Upper lobe of right lung (tissue), 1 donor: ENCODE results near the gene PRTFDC1. TPM values are rescaled to one million over a fixed set of nuclear protein-coding genes. Genes with fewer than 3 reads are reported as not detected.

Experiments used
- ATAC-seq: fragments of 200-7000 bp; cut with Tn5 transposase; one replicate; pipeline ENCODE4 v1.9.1; 2020; ENCODE audit warnings: mild to moderate bottlenecking, moderate library complexity
- DNase-seq: peaks from one replicate; pipeline ENCODE4 v3.0.0-alpha.2; 2020
- H3K27ac ChIP-seq: fragments of 200-600 bp; one replicate; pipeline ENCODE4 v1.8.0; 2022
- H3K27me3 ChIP-seq: fragments of 200-600 bp; one replicate; pipeline ENCODE4 v1.8.0; 2022; ENCODE audit warnings: mild to moderate bottlenecking
- H3K36me3 ChIP-seq: fragments of 200-600 bp; one replicate; pipeline ENCODE4 v1.8.0; 2022
- H3K4me1 ChIP-seq: fragments of 200-600 bp; one replicate; pipeline ENCODE4 v1.8.0; 2022
- H3K4me3 ChIP-seq: fragments of 200-600 bp; one replicate; pipeline ENCODE4 v1.8.0; 2022; ENCODE audit warnings: mild to moderate bottlenecking
- H3K9me3 ChIP-seq: fragments of 200-600 bp; one replicate; pipeline ENCODE4 v1.8.0; 2022
- intact Hi-C: fragments of 100-400 bp; cut with DNase I; formaldehyde crosslinking; loops from one replicate; pipeline ENCODE4 v1.11.0; 2022
- total RNA-seq: library from RNA; stranded (reverse); fragmentation: NEBNext Ultra II Directional; extraction: Animal tissue kit (Norgen Biotek cat#: 25700); gene quantifications from one replicate; pipeline ENCODE4 v1.2.1, GENCODE V29; 2021
- TF ChIP-seq, protein P1 (sequence below): fragments of 200-600 bp; IDR thresholded peaks from one replicate; pipeline ENCODE4 v1.8.0; 2022; ENCODE audit warnings: antibody characterized with exemption
- donor health status: DM: no; HTN: yes; CAD: no; lungs with severe emphysema.

Gene PRTFDC1
- total RNA-seq, 1 donor from 2014 or later: 2.7 TPM

GRCh38 chr10:24951201-24952142, 934 bp downstream of the PRTFDC1 start:
- H3K4me3 ChIP-seq: peak overlapping the region; percentile 66

GRCh38 chr10:24950439-24950838, 2.0 kb downstream of the PRTFDC1 start:
- Histone ChIP-seq H3K36me3 (no peaks in the 10 kb centered on the region), H3K27me3 (no peaks in the 10 kb centered on the region), H3K4me3 (no peak overlapping the region), H3K4me1 (peaks cover 8% of the 10 kb centered on the region), H3K9me3 (no peaks in the 10 kb centered on the region), H3K27ac (no peak overlapping the region)
- ATAC-seq (no peak), DNase-seq (no peak)
- TF ChIP-seq, protein P1, sequence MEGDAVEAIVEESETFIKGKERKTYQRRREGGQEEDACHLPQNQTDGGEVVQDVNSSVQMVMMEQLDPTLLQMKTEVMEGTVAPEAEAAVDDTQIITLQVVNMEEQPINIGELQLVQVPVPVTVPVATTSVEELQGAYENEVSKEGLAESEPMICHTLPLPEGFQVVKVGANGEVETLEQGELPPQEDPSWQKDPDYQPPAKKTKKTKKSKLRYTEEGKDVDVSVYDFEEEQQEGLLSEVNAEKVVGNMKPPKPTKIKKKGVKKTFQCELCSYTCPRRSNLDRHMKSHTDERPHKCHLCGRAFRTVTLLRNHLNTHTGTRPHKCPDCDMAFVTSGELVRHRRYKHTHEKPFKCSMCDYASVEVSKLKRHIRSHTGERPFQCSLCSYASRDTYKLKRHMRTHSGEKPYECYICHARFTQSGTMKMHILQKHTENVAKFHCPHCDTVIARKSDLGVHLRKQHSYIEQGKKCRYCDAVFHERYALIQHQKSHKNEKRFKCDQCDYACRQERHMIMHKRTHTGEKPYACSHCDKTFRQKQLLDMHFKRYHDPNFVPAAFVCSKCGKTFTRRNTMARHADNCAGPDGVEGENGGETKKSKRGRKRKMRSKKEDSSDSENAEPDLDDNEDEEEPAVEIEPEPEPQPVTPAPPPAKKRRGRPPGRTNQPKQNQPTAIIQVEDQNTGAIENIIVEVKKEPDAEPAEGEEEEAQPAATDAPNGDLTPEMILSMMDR: no peak
- intact Hi-C loops: no loop called here

More at GRCh38 chr10:24951201-24952142, 934 bp downstream of the PRTFDC1 start:
- no peaks in the 10 kb centered on the region for H3K9me3 ChIP-seq
- ATAC-seq: peak; percentile 24
- intact Hi-C loops: no loop called here
- no peak for DNase-seq
- H3K4me1 ChIP-seq: peaks cover 8% of the 10 kb centered on the region
- peak overlapping the region; percentile 77 for H3K27ac ChIP-seq
- no peaks in the 10 kb centered on the region for H3K36me3 ChIP-seq
- no peaks in the 10 kb centered on the region for H3K27me3 ChIP-seq
- TF ChIP-seq, protein P1: no peak

- peaks cover 8% of the 10 kb centered on the region for H3K4me1 ChIP-seq
- TF ChIP-seq, protein P1: no peak
- intact Hi-C loops: no loop called here
These were observed 2.8 kb downstream of the PRTFDC1 start for GRCh38 chr10:24949616-24950015.

GRCh38 chr10:24947304-24948097, 4.9 kb downstream of the PRTFDC1 start:
- no peaks in the 10 kb centered on the region for H3K27me3 ChIP-seq
- no peak for DNase-seq
- H3K4me3 ChIP-seq: no peak overlapping the region
- no peaks in the 10 kb centered on the region for H3K9me3 ChIP-seq
- no peak for ATAC-seq
- H3K4me1 ChIP-seq: peaks cover 4% of the 10 kb centered on the region
- TF ChIP-seq, protein P1: no peak
- intact Hi-C loops: no loop called here
- no peaks in the 10 kb centered on the region for H3K36me3 ChIP-seq
- peak overlapping the region; percentile 11 for H3K27ac ChIP-seq

More at GRCh38 chr10:24949616-24950015, 2.8 kb downstream of the PRTFDC1 start:
- DNase-seq (no peak), ATAC-seq (no peak)
- H3K36me3 ChIP-seq: no peaks in the 10 kb centered on the region
- no peak overlapping the region for H3K27ac ChIP-seq
- H3K27me3 ChIP-seq: no peaks in the 10 kb centered on the region
- H3K4me3 ChIP-seq: no peak overlapping the region
- no peaks in the 10 kb centered on the region for H3K9me3 ChIP-seq

GRCh38 chr10:24944512-24945255, 7.7 kb downstream of the PRTFDC1 start:
- Histone ChIP-seq H3K4me1 (no peaks in the 10 kb centered on the region), H3K9me3 (no peaks in the 10 kb centered on the region), H3K36me3 (no peaks in the 10 kb centered on the region), H3K4me3 (no peak overlapping the region), H3K27me3 (no peaks in the 10 kb centered on the region), H3K27ac (no peak overlapping the region)
- DNase-seq: no peak
- ATAC-seq: no peak
- intact Hi-C loops: no loop called here
- TF ChIP-seq, protein P1: no peak
